Measurements from ENCODE around the gene LRRC10B.
A peak's percentile ranks its signal among the peaks of the same experiment; 100 is the strongest.

LRRC10B gene

DNA sequence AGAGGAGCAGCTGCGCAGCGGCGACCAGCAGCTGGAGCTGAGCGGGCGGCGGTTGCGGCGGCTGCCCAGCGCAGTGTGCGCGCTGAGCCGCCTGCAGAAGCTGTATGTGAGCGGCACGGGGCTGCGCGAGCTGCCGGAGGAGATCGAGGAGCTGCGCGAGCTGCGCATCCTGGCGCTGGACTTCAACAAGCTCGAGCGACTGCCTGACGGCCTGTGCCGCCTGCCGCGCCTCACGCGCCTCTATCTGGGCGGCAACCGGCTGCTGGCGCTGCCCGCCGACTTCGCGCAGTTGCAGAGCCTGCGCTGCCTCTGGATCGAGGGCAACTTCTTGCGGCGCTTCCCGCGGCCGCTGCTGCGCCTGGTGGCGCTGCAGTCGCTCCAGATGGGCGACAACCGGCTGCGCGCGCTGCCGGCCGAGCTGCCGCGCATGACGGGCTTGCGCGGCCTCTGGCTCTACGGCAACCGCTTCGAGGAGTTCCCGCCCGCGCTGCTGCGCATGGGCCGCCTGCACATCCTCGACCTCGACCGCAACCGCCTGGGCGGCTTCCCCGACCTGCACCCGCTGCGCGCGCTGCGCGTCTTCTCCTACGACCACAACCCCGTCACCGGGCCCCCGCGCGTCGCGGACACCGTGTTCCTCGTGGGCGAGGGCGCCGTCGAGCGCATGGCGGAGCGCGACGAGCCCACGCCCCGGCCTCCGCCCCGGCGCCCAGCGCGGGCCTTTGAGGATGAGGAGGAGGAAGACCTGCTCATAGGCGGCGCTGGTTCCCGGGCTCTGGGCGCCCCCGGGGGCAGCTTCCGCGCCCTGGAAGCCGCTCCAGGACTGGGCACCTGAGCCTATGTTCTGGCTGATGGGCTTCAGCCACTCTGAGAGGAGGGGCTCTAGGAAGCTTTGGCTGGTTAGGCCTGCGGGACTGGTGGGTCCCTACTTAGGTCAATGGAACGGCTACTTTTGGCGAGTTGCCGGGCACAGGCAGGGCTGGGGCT, 787 bp downstream of the LRRC10B start:
- Histone ChIP-seq H3K36me3 (ENCODE audit: insufficient read depth, low read length) (no peaks in the 10 kb centered on the region), H3K9me3 (ENCODE audit: low read length) (no peaks in the 10 kb centered on the region), H4K20me1 (ENCODE audit: insufficient read depth, low read length) (no peaks in the 10 kb centered on the region), H3K9ac (ENCODE audit: low read length) (no peak overlapping the region), H3K9me2 (ENCODE audit: low read depth, low read length) (no peaks in the 10 kb centered on the region), H3K4me2 (ENCODE audit: low read length) (no peak overlapping the region; the same call in 1 of the 2 replicates), H3K27me3 (ENCODE audit: insufficient read depth, low read length) (peaks cover 6% of the 10 kb centered on the region; the same call in 1 of the 2 replicates), H2AFZ (ENCODE audit: low read length) (no peak overlapping the region), H3K4me3 (ENCODE audit: low read depth, low read length, poor library complexity, severe bottlenecking) (no peak overlapping the region), H3K79me2 (ENCODE audit: insufficient read depth, low read length) (no peaks in the 10 kb centered on the region), H3F3A (ENCODE audit: insufficient read depth, low read length) (no peaks in the 10 kb centered on the region), H3K4me1 (ENCODE audit: insufficient read depth, low read length, severe bottlenecking) (no peaks in the 10 kb centered on the region), H3K27ac (ENCODE audit: low read depth, low read length, poor library complexity, severe bottlenecking) (no peak overlapping the region)
- TF ChIP-seq, protein P1, sequence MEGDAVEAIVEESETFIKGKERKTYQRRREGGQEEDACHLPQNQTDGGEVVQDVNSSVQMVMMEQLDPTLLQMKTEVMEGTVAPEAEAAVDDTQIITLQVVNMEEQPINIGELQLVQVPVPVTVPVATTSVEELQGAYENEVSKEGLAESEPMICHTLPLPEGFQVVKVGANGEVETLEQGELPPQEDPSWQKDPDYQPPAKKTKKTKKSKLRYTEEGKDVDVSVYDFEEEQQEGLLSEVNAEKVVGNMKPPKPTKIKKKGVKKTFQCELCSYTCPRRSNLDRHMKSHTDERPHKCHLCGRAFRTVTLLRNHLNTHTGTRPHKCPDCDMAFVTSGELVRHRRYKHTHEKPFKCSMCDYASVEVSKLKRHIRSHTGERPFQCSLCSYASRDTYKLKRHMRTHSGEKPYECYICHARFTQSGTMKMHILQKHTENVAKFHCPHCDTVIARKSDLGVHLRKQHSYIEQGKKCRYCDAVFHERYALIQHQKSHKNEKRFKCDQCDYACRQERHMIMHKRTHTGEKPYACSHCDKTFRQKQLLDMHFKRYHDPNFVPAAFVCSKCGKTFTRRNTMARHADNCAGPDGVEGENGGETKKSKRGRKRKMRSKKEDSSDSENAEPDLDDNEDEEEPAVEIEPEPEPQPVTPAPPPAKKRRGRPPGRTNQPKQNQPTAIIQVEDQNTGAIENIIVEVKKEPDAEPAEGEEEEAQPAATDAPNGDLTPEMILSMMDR (IDR thresholded peaks at IDR 0.05; ENCODE audit: low read length), result 0 out of 2 replicates have a peak, but pooled peaks have one; percentile 6
- no peak for TF ChIP-seq EZH2 (IDR thresholded peaks at IDR 0.05; ENCODE audit: borderline replicate concordance, low read length)

DNA sequence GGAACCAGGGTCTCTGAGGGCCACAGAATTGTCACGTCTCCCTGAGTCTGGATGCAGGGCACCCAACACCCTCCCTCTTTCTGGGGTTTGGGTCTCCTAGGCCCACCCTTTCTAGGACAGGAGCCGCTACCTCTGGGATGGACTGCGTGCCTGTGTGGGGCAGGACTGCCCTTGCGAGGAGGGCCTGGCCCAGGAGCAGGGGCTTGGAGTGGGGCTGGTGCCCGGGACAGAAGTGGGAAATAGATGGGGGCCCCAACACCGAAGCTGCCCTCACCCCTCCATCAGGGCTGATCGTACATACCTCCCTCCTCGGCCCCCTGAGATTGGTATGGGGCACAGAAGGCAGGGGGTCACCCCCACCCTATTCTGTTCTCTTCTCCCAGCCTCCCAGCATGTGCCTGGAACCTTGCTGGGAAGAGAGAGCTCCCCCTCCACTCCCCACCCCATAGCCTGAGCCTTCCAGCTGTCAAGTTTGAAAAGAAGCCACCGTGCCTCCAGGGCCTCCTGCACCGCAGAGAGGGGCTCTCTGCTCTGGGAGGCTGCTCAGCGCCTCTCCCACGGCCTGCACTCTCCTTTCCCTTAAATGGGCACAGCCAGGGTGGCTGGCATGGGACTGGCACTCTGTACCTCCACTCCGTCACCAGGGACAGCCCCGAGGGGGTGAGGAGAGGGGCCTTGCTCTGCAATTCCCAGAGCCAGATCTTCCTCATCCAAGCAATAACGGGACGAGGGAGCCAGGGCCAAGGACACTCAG, 1.8 kb downstream of the LRRC10B start:
- Histone ChIP-seq H3K27me3 (ENCODE audit: insufficient read depth, low read length) (peaks cover 6% of the 10 kb centered on the region; the same call in 1 of the 2 replicates), H3F3A (ENCODE audit: insufficient read depth, low read length) (no peaks in the 10 kb centered on the region), H3K4me1 (ENCODE audit: insufficient read depth, low read length, severe bottlenecking) (no peaks in the 10 kb centered on the region), H3K9me2 (ENCODE audit: low read depth, low read length) (no peaks in the 10 kb centered on the region), H4K20me1 (ENCODE audit: insufficient read depth, low read length) (no peaks in the 10 kb centered on the region), H3K27ac (ENCODE audit: low read depth, low read length, poor library complexity, severe bottlenecking) (no peak overlapping the region), H3K4me3 (ENCODE audit: low read depth, low read length, poor library complexity, severe bottlenecking) (no peak overlapping the region), H3K79me2 (ENCODE audit: insufficient read depth, low read length) (no peaks in the 10 kb centered on the region), H3K4me2 (ENCODE audit: low read length) (no peak overlapping the region), H2AFZ (ENCODE audit: low read length) (no peak overlapping the region), H3K9me3 (ENCODE audit: low read length) (no peaks in the 10 kb centered on the region), H3K9ac (ENCODE audit: low read length) (no peak overlapping the region), H3K36me3 (ENCODE audit: insufficient read depth, low read length) (no peaks in the 10 kb centered on the region)
- TF ChIP-seq, protein P1 (IDR thresholded peaks at IDR 0.05; ENCODE audit: low read length), result no peak
- TF ChIP-seq EZH2 (IDR thresholded peaks at IDR 0.05; ENCODE audit: borderline replicate concordance, low read length), result no peak

DNA sequence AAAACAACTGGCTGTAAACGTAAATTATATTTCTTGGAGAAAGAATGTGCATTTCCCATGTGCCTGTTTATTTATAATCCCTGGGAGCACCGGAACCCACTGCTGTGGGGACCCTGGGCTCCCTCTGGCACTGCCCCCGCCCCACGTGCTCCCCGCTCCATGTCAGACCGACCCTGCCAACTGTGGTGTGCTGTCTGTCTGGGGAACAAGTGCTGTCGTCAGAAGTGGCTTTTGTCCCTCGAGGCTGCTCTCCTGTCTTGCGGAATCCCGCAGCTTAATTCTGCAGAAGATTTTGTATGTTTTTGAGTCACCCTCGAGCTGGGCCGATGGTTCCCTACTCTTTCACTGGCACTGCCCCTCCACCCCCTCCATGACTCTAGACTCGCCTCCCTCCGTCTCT, 2.4 kb downstream of the LRRC10B start:
- Histone ChIP-seq H3F3A (ENCODE audit: insufficient read depth, low read length) (no peaks in the 10 kb centered on the region), H3K79me2 (ENCODE audit: insufficient read depth, low read length) (no peaks in the 10 kb centered on the region), H3K9me2 (ENCODE audit: low read depth, low read length) (no peaks in the 10 kb centered on the region), H3K27me3 (ENCODE audit: insufficient read depth, low read length) (peaks cover 6% of the 10 kb centered on the region; the same call in 1 of the 2 replicates), H4K20me1 (ENCODE audit: insufficient read depth, low read length) (no peaks in the 10 kb centered on the region), H3K27ac (ENCODE audit: low read depth, low read length, poor library complexity, severe bottlenecking) (no peak overlapping the region), H3K36me3 (ENCODE audit: insufficient read depth, low read length) (no peaks in the 10 kb centered on the region), H2AFZ (ENCODE audit: low read length) (no peak overlapping the region), H3K4me3 (ENCODE audit: low read depth, low read length, poor library complexity, severe bottlenecking) (no peak overlapping the region), H3K4me1 (ENCODE audit: insufficient read depth, low read length, severe bottlenecking) (no peaks in the 10 kb centered on the region), H3K4me2 (ENCODE audit: low read length) (no peak overlapping the region), H3K9me3 (ENCODE audit: low read length) (no peaks in the 10 kb centered on the region), H3K9ac (ENCODE audit: low read length) (no peak overlapping the region)
- no peak for TF ChIP-seq EZH2 (IDR thresholded peaks at IDR 0.05; ENCODE audit: borderline replicate concordance, low read length)
- TF ChIP-seq, protein P1 (IDR thresholded peaks at IDR 0.05; ENCODE audit: low read length), result no peak
